CD4-positive, alpha-beta T cell treated with Interleukin-6 at 100 ng/mL for 8 hours (primary cell): ENCODE measurements around the gene TXNDC2.

ENCODE experiments used
- DNase-seq: peaks from one replicate; pipeline ENCODE4 v3.0.0-alpha.2; 2020; ENCODE audit warnings: mixed read lengths, low spot score

Gene TXNDC2

GRCh38 chr18:9860682-9861081 lies 25.1 kb upstream of the TXNDC2 start:
- DNase-seq = no peak

GRCh38 chr18:9861157-9861556 lies 24.6 kb upstream of the TXNDC2 start:
- DNase-seq = no peak

DNA sequence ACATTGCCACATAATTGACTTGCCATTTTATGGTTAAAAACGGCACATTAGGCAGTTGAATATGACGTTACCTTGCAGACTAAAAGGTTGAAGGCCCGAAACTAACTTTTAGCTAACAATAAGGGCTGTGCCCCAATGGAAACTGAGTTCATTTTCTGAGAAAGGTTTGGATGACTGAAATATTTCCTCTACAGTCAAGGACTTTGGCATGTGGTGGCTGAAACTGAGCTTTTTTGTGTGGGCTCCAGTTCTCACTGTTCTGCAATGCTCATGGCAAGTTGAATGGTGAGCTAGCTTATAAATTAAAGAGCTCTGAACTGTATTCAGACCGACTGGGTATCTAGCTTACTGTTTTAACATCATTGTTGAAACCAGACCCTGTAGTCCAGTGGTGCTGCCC lies 23.8 kb upstream of the TXNDC2 start:
- no peak for DNase-seq

- DNase-seq = no peak
Observed at GRCh38 chr18:9862686-9863085, 23.1 kb upstream of the TXNDC2 start.

DNA sequence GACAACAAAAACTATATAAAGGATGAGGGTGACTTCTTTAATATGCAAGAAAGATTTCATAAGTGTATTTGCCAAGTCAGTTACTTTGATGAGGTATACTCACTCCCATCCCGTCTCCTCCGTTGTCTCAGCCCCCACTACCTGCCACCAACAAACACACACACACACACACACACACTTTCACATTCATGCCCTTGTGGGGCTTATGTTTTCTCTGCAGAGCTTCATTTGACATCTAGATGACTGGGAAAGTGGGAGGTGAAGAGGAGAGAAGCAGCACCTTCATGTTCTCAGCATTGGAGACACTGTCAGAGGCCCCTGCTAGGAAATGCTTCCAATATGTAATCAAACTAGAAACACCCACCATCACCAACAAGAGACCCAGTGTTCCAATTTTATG lies 22.5 kb upstream of the TXNDC2 start:
- no peak for DNase-seq

GRCh38 chr18:9865764-9866490 lies 19.8 kb upstream of the TXNDC2 start:
- DNase-seq = no peak

- no peak for DNase-seq
Observed at GRCh38 chr18:9866627-9867026, 19.1 kb upstream of the TXNDC2 start.

DNA sequence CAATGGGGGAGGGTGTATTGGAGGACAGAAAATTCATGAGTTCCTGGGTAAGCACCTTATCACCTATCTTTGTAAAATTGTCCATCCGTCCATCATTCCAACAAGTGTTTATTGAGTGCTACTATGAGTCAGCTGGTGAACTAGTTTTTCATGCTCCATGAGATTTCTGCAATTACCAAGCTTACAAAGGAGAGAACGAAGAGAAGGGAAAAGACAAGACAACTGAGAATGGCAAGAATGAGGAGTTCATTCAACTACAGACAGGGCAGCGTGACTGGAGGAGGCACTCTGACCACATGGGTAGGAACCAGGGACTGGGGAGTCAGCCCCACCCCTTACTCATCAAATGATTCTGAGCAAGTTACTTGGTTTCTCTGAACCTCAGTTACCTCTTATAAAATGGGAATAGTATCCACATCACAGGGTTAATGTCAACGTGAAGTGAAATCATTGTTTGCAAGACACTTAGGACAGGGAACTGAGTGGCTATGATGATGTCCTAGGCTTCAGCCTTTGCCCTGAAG lies 18.6 kb upstream of the TXNDC2 start:
- no peak for DNase-seq

DNA sequence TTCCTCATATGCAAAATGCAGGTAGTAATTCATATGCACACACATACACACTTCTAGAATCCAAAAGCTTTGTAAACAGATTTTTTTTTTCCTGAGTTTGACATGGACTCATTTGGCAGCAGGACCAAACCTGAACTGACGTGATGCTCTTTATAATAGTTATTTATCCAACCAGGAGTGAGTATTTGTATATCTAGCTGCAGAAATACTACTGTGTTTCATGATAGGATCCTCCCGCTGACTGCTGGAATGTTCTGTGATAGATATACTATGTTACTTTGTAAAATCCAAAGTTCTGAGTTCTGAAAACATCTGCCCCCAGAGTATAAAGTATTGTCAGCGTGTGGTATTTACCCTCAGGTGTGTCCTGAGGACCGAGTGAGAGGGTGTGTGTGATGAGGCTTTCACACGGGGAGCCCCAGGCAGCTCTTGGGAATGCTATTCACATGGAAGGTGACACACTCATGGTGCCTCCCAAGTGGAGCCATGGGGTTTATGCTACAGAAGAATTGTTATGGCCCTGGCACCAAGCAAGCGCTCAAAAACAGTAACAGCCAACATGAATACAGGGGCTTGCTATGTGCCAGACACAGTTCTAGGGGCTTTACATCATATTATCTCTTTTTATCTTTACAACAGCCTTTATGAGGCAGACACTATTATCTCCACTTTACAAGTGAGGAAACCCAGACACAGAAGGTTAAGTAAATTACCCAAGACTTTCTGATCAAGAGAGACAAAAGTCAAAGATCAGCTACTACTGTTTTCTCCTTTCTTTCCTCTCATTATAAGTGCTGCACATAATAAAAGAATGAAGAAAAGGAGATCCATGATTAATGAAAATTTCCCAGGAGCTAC lies 16.7 kb upstream of the TXNDC2 start:
- DNase-seq = no peak

DNA sequence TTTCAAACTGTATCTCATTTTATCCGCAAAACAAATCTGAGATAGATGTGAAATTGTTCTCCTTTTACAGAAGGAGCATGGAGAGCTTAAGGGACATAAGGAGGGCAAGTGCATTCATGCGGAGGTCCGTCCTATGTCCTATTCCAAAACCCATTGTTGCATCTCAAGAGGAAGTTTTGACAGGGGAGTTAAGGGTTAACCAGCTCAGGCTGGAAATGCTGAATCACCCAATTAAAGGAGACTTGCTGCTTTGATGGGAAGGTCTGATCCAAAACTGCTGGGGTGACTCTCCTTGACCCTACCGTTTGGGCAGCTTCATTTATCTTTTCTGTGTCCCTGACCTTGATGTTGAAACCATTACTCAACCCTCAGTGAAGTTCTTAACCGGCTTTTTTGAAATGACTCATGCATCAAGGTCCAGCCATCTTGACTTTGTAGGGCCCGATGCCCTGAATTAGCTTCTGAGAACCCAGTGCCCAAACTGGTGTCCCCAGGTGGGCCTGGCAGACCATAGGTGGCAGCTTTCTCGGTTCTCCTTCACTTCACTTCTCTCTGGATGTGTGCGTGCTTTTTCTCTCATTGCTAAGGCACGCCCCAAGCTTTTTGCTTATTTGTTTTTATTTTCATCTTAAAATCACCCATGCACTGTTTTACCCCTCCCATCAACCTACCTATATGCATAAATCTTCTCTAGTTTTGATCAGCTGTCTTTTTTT lies 15.9 kb upstream of the TXNDC2 start:
- no peak for DNase-seq

- DNase-seq = no peak
Observed at GRCh38 chr18:9870431-9871008, 15.3 kb upstream of the TXNDC2 start.

- DNase-seq = no peak
Observed at GRCh38 chr18:9871244-9871746, 14.5 kb upstream of the TXNDC2 start.

DNA sequence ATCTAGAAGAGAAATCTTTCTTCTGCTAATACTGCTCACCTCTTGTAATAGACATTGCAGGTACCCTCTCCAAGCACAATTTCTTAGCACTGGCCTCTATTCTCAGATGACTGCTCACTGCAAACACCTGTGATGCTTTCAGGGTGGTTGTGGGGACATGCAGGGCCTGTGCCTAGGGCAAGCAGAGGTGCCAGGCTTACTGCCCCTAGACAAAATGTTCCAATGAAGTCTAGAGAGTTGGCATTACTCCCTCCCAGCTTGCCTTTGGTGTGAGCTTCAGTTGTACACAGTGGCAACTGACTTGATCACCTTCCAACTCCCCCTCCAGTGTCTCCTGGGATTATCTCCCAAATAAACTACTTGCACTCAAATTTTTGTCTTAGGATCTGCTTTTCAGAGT lies 12.9 kb upstream of the TXNDC2 start:
- DNase-seq = no peak

GRCh38 chr18:9874728-9875127 lies 11.0 kb upstream of the TXNDC2 start:
- DNase-seq = no peak

- DNase-seq = no peak
Observed at GRCh38 chr18:9876212-9876866, 9.4 kb upstream of the TXNDC2 start.

GRCh38 chr18:9876867-9877654 lies 8.7 kb upstream of the TXNDC2 start:
- DNase-seq = no peak

DNA sequence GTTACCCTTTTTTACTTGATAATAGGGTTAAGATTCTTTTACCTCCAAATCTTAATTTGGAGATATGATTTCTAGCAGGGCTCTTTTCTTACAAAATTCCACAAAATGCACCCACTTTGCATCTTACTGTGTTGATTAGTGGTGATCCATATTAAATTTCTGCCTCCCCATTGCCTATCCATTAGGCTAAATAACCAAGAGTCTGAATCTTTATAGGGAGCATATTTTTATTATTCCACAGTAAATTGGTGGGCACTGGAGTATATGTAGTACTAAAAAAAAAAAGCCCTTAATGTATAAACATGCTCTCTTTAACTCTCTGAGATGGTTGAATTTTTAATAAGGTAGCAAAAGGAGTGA lies 8.1 kb upstream of the TXNDC2 start:
- no peak for DNase-seq

- no peak for DNase-seq
Observed at GRCh38 chr18:9878095-9878494, 7.7 kb upstream of the TXNDC2 start.

DNA sequence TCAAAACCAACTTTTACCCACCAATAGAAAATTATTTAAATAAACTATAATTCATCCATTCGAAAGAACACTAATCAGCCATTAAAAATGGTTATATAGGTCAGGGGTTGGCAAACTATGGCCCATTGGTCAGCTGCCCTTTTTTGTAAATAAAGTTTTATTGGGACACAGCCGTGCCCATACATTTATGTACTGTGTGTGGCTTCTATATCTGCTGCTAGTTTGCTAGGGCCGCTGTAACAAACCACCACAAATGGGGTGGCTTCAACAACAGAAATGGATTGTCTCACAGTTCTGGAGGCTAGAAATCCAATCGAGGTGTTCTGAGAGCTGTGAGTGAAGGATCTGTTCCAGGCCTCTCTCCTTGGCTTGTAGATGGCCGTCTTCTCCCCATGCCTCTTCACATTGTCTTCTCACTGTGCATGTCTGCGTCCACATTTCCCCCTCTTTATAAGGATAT lies 7.0 kb upstream of the TXNDC2 start:
- no peak for DNase-seq

DNA sequence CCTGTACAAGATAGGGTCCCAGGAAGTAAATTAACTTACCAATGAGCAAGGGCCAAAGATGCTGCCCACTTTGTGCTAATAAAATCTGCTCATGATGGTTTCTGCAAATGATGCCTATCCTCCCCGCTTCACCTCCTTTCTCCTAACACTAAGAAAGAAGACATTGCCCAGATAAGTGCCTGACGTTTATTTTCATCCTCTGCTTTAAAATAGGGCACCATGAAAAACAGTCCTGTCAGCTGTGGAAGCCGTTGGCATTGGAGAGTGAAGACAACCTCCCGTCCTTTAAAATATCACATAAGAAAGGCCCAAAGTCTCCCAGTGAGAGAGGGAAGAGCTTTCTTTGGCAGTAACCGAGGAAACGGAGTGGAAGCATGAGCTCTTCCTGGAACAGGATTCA lies 1.7 kb upstream of the TXNDC2 start:
- no peak for DNase-seq
